Duodenal mucosa (tissue), 2 donors: ENCODE results near the gene ESYT3.
"Not testable (repeated sequence)": the region's sequence is repeated elsewhere in the genome, so short reads cannot be mapped to it uniquely, and the experiment has no call there.

Experiments used
- H3K27ac ChIP-seq: one replicate; pipeline ENCODE4 v1.7.0; 2013; ENCODE audit warnings: low read depth, low read length
- H3K27me3 ChIP-seq, 2 donors: one replicate each; pipeline ENCODE4 v1.7.0; 2013; ENCODE audit warnings: low read length in 2 of 2, control low read depth in 1 of 2; ENCODE audit not compliant: insufficient read depth in 2 of 2, control insufficient read depth in 1 of 2
- H3K36me3 ChIP-seq, 2 donors: one replicate each; pipeline ENCODE4 v1.7.0; 2013; ENCODE audit warnings: low read length in 2 of 2, control low read depth in 1 of 2; ENCODE audit not compliant: insufficient read depth in 2 of 2, control insufficient read depth in 1 of 2
- H3K4me1 ChIP-seq, 2 donors: one replicate each; pipeline ENCODE4 v1.7.0; 2013; ENCODE audit warnings: low read length in 2 of 2, control low read depth in 1 of 2; ENCODE audit not compliant: insufficient read depth in 2 of 2, control insufficient read depth in 1 of 2
- H3K4me3 ChIP-seq, 2 donors: one replicate each; pipeline ENCODE4 v1.7.0; 2013; ENCODE audit warnings: low read length in 2 of 2, low read depth in 1 of 2
- H3K9ac ChIP-seq, 2 donors: one replicate each; pipeline ENCODE4 v1.7.0; 2013; ENCODE audit warnings: low read length in 2 of 2, low read depth in 1 of 2
- H3K9me3 ChIP-seq, 2 donors: one replicate each; pipeline ENCODE4 v1.7.0; 2013; ENCODE audit warnings: low read length in 2 of 2, control low read depth in 1 of 2; ENCODE audit not compliant: control insufficient read depth in 1 of 2

ESYT3 gene

DNA sequence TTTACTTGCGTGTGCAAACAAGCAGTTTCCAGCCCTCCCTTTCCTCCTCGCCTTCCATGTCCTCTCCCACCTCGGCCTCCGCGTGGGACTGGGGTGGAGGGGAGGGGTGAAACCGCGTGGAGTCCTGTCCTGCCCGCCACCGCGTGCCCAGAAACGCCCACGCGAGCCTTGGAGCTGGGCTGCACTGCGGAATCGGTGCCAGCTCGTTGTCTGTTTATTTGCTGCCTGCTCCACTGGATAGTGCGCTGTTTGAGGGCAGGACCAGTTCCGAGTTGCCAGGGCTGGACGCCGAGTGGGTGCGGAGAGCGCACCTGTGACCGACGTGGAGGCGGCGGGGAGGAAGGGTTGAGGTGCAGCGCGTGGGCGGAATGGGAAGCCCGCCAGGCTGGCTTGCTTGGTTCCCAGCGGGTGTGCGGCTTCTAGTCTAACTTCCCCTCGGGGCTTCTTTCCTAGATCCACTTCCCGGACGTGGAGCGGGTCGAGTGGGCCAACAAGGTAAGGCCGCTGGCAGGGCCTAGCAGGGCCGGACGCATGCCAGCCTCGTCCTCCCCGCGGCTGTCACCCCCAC is 17.3 kb downstream of the ESYT3 start:
- H3K27ac ChIP-seq: no peak overlapping the region
- H3K27me3 ChIP-seq: peaks cover 0 to 3% of the 10 kb centered on the region in 2 donors
- no peaks in the 10 kb centered on the region for H3K9me3 ChIP-seq
- H3K4me1 ChIP-seq: no peaks in the 10 kb centered on the region
- H3K9ac ChIP-seq: no peak overlapping the region
- H3K36me3 ChIP-seq: no peaks in the 10 kb centered on the region
- no peak overlapping the region for H3K4me3 ChIP-seq

DNA sequence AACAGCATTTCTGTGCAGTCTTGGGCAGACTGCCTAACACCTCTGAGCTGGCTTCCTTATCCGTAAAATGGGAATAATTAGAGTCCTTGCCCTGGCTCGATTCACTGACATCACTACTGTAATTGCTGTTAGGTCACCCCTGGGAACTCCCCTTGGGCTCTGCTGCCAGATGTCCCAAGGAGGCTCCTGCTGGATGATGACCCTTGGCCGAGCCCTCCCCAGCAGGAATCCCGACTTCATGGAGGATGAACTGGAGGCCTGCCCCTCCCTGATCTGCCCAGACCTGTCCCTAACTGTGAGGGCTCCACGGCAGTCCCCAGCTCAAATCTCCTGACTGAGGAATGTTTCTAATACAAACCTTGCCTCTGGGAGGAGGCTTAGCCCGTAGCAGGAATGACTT is 18.0 kb downstream of the ESYT3 start:
- H3K4me3 ChIP-seq: no peak overlapping the region
- peaks cover 3 to 5% of the 10 kb centered on the region in 2 donors for H3K27me3 ChIP-seq
- H3K4me1 ChIP-seq: no peaks in the 10 kb centered on the region
- H3K36me3 ChIP-seq: no peaks in the 10 kb centered on the region
- no peak overlapping the region for H3K27ac ChIP-seq
- H3K9me3 ChIP-seq: no peaks in the 10 kb centered on the region
- H3K9ac ChIP-seq: no peak overlapping the region

DNA sequence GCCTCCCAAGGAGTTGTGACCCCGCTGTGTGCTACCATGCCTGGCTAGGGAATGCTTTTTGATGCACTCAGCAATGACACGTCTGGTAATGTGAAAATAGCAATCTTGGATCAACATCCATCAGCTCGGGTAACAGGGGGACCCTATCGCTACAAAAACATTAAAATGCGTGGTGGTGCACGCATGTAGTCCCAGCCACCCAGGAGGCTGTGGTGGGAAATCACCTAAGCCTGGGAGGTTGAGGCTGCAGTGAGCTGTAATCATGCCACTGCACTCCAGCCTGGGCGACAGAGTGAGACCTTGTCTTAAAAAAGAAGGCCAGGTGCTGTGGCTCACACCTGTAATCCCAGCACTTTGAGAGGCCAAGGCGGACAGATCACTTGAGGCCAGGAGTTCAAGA is 19.5 kb downstream of the ESYT3 start:
- not testable (repeated sequence) for H3K4me1 ChIP-seq, H3K27ac ChIP-seq, H3K27me3 ChIP-seq, H3K9me3 ChIP-seq, H3K4me3 ChIP-seq, H3K36me3 ChIP-seq, H3K9ac ChIP-seq

DNA sequence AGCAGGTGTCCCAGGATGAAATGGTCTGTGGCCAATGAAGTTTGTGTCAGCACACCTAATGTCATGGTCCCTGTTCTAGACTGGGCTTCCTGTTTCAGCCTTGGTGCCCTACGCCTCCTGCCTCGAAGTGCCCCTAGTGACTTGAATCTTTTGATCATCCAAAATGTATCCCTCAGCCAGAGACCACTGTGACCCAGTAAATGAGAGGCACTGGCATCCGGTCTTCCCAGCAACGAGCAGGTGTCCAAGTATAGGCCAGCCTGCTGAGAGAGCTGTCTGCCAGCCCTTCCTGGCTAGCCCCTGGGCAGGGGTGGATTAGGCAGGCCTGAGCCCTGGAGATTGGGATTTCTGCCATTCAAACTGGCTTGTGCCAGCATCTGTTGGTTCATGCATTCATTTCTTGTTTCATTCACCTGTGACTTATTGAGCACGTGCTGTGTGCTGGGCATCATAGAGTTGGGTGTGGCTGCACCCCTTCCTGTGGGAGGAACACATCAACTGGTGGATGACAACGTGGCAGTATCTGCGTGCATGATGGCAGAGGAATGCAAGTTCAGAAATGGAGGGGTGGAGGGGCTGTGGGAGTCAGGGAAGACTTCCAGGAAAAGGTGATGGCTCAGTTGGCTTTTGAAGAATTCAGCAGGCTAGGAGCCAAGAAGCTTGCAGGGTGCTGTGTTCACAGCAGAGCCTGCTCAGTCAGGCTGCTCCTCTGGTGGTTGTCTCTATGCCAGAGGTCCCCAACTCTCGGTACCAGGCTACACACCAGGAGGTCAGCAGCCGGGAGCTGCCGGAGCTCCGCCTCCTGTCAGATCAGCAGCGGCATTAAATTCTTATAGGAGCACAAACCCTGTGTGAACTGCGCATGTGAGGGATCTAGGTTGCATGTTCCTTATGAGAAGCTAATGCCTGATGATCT is 21.6 kb downstream of the ESYT3 start:
- H3K4me3 ChIP-seq: no peak overlapping the region
- H3K9me3 ChIP-seq: no peaks in the 10 kb centered on the region
- no peaks in the 10 kb centered on the region for H3K36me3 ChIP-seq
- no peak overlapping the region for H3K9ac ChIP-seq
- H3K27me3 ChIP-seq: peaks cover 3 to 5% of the 10 kb centered on the region in 2 donors
- H3K4me1 ChIP-seq: no peaks in the 10 kb centered on the region
- H3K27ac ChIP-seq: no peak overlapping the region

DNA sequence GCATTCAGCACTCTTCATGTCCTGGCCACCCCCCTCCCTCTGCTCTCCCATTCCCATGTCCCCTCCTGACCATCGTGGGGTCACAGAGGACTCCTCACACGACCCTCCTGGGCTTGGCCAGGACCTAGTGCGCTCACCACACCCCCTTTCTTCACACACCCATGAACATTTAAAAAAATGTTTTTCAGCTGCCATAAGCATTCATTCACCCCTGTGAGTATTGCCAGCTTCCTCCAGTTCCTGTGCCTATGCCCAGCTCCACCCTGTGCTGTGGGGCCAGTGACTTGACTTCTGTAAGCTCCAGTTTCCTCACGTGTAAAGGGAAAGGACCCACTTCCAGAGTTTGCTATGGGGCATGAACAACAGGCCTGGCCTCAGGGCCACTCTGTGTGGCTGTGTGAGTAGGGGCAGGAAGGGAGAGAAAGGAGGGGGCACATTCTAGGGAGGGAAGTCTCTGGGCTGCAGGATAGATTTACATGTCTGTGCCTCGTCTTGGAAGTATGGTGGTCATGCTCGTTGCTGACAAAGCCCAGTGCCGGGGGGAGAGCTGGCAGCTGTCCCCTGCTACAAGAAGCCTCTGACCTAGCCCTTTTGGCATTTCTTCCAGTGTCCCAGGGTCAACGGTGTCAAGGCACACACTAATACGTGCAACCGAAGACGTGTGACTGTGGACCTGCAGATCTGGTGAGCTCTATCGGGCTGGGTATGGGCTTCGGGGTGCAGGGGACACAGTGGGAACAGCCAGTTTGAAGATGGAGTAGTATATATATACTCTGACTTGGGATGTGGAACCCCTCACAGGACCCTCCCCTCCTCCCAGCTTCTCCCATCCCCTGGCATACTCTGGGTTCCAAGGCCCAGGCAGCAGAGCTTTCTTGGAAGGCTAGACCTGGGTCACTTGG is 22.8 kb downstream of the ESYT3 start:
- H3K4me3 ChIP-seq: no peak overlapping the region

DNA sequence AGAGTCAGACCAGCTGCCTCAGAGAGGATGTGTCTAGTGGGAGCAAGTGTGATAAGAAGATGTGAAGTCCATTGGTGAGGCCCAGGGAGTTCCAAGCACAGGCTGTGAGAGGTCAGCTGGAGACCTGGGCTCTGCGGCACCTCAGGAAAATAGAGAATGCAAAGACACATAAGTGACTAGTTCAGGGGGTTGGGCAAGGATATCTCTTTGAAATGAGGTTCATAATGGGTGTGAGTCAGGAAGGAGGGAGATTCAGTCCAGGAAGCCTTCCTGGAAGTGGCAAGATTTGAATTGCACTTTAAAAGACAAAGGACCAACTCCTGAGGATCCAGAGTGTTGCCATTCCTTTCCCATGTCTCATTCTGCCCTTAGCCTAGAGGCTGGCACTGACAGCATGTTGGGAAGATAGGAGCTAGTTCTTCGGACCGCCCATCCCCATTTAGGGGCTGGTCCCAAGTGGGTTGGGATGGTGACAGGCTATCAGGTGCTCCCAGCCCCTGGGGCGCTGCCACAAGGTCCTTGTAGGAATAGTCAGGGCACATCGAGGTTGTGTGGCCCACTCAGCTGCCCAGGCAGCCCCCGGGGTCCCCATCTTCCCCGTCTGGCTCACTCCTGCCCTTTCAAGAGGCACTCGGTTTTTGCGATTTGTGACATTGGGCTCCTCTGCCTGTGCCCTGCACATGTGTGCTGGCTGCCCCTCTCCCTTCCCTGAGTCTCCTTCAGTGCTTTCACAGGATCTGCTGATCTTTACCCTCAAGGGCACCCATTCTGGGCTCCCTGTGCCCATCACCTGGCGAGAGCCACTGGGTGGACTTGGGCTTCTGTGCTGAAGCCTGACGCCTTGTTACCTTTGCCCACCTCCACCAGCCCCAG is 23.7 kb downstream of the ESYT3 start:
- no peak overlapping the region for H3K27ac ChIP-seq
- no peak overlapping the region for H3K9ac ChIP-seq
- H3K36me3 ChIP-seq: no peaks in the 10 kb centered on the region
- no peak overlapping the region for H3K4me3 ChIP-seq
- peaks cover 5 to 8% of the 10 kb centered on the region in 2 donors for H3K27me3 ChIP-seq
- no peaks in the 10 kb centered on the region for H3K4me1 ChIP-seq
- H3K9me3 ChIP-seq: no peaks in the 10 kb centered on the region

More for the DNA sequence above, 22.8 kb downstream of the ESYT3 start:
- no peak overlapping the region for H3K9ac ChIP-seq
- H3K27ac ChIP-seq: no peak overlapping the region
- no peaks in the 10 kb centered on the region for H3K36me3 ChIP-seq
- H3K9me3 ChIP-seq: no peaks in the 10 kb centered on the region
- peaks cover 5 to 8% of the 10 kb centered on the region in 2 donors for H3K27me3 ChIP-seq
- H3K4me1 ChIP-seq: no peaks in the 10 kb centered on the region

DNA sequence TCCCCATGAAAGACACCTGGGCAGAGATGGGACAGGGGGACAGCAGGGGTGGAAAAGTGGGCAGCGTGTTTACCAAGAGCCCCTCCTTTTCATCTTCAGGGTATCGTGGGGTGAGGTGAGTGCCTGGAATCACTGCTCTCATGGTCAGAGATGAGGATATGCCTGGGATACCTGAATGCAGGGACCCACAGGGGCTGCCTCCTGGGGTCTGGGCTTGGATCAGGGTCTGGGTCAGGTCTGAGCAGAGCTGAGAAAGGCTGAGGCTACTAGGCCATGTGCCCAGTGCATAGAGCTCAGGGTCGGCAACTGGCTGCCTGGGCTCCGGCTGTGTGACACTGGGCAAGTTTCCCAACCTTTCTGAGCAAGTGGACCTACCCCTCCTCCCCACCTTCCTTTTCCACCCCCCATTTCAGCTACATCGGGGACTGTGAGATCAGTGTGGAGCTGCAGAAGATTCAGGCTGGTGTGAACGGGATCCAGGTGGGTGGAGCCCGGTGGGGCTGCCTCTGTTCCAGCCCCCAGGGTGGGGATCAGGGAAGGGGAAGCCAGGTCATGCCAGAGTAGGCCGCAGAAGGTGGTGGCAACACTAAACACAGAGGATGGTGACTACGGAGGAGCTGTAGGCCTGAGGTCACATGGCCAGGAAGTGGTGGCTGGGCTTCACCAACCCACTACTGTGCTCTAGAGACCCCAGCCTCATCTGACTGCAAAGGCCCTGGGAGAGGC is 24.5 kb downstream of the ESYT3 start:
- Histone ChIP-seq H3K4me1 (no peaks in the 10 kb centered on the region), H3K27ac (no peak overlapping the region)

DNA sequence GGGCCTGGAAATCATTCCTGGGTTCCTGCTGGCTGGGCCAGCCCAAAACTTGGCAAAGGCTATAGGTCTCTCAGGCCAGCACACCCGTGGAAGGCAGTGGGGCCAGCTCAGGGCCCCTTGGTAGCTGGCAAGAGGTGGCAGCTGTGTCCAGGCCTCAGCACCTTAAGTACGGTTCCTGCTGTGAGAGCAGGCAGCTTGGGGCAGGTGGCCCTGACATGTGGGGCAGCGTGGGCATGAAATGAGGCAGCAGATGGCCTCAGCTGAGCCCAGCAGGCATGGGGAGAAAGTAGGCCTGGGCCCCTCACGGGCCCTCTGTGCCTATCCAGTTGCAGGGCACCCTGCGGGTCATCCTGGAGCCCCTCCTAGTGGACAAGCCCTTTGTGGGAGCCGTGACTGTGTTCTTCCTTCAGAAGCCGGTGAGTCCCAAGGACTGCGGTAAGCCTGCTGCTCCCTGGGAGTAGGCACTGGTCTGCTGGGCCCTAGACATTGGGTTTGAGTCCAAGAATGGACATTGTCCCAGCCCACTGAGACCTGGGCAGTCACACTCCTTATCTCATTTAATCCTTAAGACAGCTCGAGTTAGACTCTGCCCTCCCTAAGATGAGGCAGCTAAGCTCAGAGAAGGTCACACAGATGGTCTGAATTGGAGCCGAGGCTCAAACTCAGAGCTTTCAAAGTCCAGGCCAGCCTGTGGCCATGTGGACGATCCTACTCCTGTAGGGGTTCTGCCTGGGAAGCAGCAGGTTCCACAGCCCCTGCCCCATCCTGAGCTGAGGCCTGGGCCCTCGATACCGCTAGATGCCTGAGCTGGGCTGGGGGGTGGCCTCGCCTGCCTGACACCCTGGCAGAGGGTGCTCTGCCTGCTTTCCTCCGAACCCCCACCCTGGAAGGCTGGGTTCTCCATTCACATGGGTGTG is 25.5 kb downstream of the ESYT3 start:
- Histone ChIP-seq H3K4me3 (no peak overlapping the region), H3K27me3 (peaks cover 5 to 8% of the 10 kb centered on the region in 2 donors), H3K27ac (no peak overlapping the region), H3K4me1 (no peaks in the 10 kb centered on the region), H3K9me3 (no peaks in the 10 kb centered on the region), H3K9ac (no peak overlapping the region), H3K36me3 (no peaks in the 10 kb centered on the region)

More for the DNA sequence above, 24.5 kb downstream of the ESYT3 start:
- H3K4me3 ChIP-seq: no peak overlapping the region
- H3K36me3 ChIP-seq: no peaks in the 10 kb centered on the region
- H3K9me3 ChIP-seq: no peaks in the 10 kb centered on the region
- no peak overlapping the region for H3K9ac ChIP-seq
- peaks cover 5 to 8% of the 10 kb centered on the region in 2 donors for H3K27me3 ChIP-seq
